ENCODE measurements around the gene GPR15.

GRCh38 chr3:98542623-98543022 is 10.8 kb downstream of the GPR15 start:
- TF ChIP-seq CTCF (IDR thresholded peaks at IDR 0.05) (no peak), ESRRA (CRISPR knock-in tag; IDR thresholded peaks at IDR 0.05; ENCODE audit: borderline replicate concordance) (no peak), FOXP1 (CRISPR knock-in tag; IDR thresholded peaks at IDR 0.05; ENCODE audit: borderline replicate concordance) (no peak), STAT6 (CRISPR knock-in tag; conservative IDR thresholded peaks at IDR 0.05; ENCODE audit: low read depth) (no peak), ZNF423 (CRISPR knock-in tag; IDR thresholded peaks at IDR 0.05) (no peak)

All from WTC11 (cell line).